Endothelial cell of umbilical vein (primary cell): ENCODE measurements around the gene SLC20A1. TPM values are rescaled to one million over a fixed set of nuclear protein-coding genes. Genes with fewer than 3 reads are reported as not detected.

Source experiments
- BruUV-seq: library from RNA; stranded (reverse); fragments of 400-500 nt; replicated peaks from 2 replicates; lab custom pipeline; 2021; lab: Mats Ljungman, UMichigan
- CTCF ChIA-PET: fragments of 300-600, 350-600 bp; sonication (Branson Sonifier 250); formaldehyde crosslinking; loops from one replicate; lab custom pipeline; 2021; ENCODE audit warnings: antibody characterized with exemption, inconsistent platforms; lab: Charles Lee
- POLR2A ChIA-PET: fragments of 300-600, 350-600 bp; sonication (Branson Sonifier 250); formaldehyde crosslinking; loops from one replicate; lab custom pipeline; 2021; ENCODE audit warnings: antibody characterized with exemption, inconsistent platforms; lab: Charles Lee
- DNase-seq: peaks from one replicate; pipeline ENCODE4 v3.0.0-alpha.2; 2011; ENCODE audit warnings: low read depth, low spot score
- FAIRE-seq: peaks from 2 replicates; lab custom pipeline; 2011; peaks lifted over from hg19 to GRCh38; lab: Jason Lieb, UNC
- H2AFZ ChIP-seq: 2 replicates; pipeline ENCODE4 v1.6.0; 2012; ENCODE audit warnings: low read depth, low read length, control low read depth, inconsistent platforms
- H3K27ac ChIP-seq: 2 replicates; pipeline ENCODE4 v1.5.1; 2011; ENCODE audit warnings: low read depth, mild to moderate bottlenecking, control low read depth, low read length, moderate library complexity; ENCODE audit not compliant: insufficient read depth
- H3K27me3 ChIP-seq, 2 experiments: 2 replicates each; pipeline versions ENCODE4 v1.6.0 to v1.6.1; 2011; ENCODE audit warnings: low read length in 2 of 2, mixed read lengths in 1 of 2; ENCODE audit not compliant: control insufficient read depth in 2 of 2, insufficient read depth in 2 of 2
- H3K36me3 ChIP-seq, 2 experiments: 2 replicates in 1 of 2; 3 replicates in 1 of 2; pipeline ENCODE4 v1.5.1; 2011; ENCODE audit warnings: low read length in 2 of 2, mild to moderate bottlenecking in 1 of 2, moderate library complexity in 1 of 2; ENCODE audit not compliant: control insufficient read depth in 2 of 2, insufficient read depth in 2 of 2; ENCODE audit errors: extremely low read depth in 1 of 2
- H3K4me1 ChIP-seq: 3 replicates; pipeline ENCODE4 v1.5.1; 2011; ENCODE audit warnings: mild to moderate bottlenecking, low read length; ENCODE audit not compliant: control insufficient read depth, insufficient read depth; ENCODE audit errors: extremely low read depth
- H3K4me2 ChIP-seq: 2 replicates; pipeline ENCODE4 v1.6.1; 2011; ENCODE audit warnings: low read length, control low read depth, mixed read lengths; ENCODE audit not compliant: insufficient read depth
- H3K4me3 ChIP-seq, 3 experiments: fragments of 200-600 bp in 1 of 3; sonication (generic), shearing (Covaris generic) in 1 of 3; replicated peaks in 1 of 3; 2 replicates each; pipeline ENCODE4 v1.5.1; 2011 to 2016; ENCODE audit warnings: control low read depth in 3 of 3, low read length in 3 of 3, mild to moderate bottlenecking in 2 of 3, inconsistent platforms in 1 of 3, low read depth in 1 of 3, moderate library complexity in 1 of 3; ENCODE audit not compliant: insufficient read depth in 1 of 3
- H3K79me2 ChIP-seq: 2 replicates; pipeline ENCODE4 v1.6.0; 2012; ENCODE audit warnings: low read length, inconsistent platforms; ENCODE audit not compliant: control insufficient read depth, insufficient read depth
- H3K9ac ChIP-seq: replicated peaks from 2 replicates; pipeline ENCODE3; 2011; ENCODE audit warnings: low read length, control low read depth; ENCODE audit not compliant: insufficient read depth; ENCODE audit errors: extremely low read depth
- H3K9me1 ChIP-seq: replicated peaks from 3 replicates; pipeline ENCODE4 v1.6.0; 2011; ENCODE audit warnings: mild to moderate bottlenecking, low read length; ENCODE audit not compliant: control insufficient read depth, insufficient read depth; ENCODE audit errors: extremely low read depth
- H3K9me3 ChIP-seq: replicated peaks from 2 replicates; pipeline ENCODE4 v1.5.1; 2012; ENCODE audit warnings: low read length, inconsistent platforms; ENCODE audit not compliant: control insufficient read depth, insufficient read depth
- H4K20me1 ChIP-seq: replicated peaks from 2 replicates; pipeline ENCODE3; 2011; ENCODE audit warnings: mild to moderate bottlenecking, low read length; ENCODE audit not compliant: control insufficient read depth, insufficient read depth; ENCODE audit errors: extremely low read depth
- EZH2 ChIP-seq: IDR thresholded peaks from 2 replicates; pipeline ENCODE4 v1.6.1; 2012; ENCODE audit warnings: borderline replicate concordance, low read depth, mild to moderate bottlenecking, moderate library complexity, low read length, inconsistent platforms; ENCODE audit not compliant: severe bottlenecking
- FOS ChIP-seq: IDR thresholded peaks from 2 replicates; pipeline ENCODE4 v1.6.1; 2011; ENCODE audit warnings: mild to moderate bottlenecking, low read length, moderate library complexity, borderline replicate concordance; ENCODE audit not compliant: insufficient read depth
- GATA2 ChIP-seq: IDR thresholded peaks from 2 replicates; pipeline ENCODE4 v1.7.0; 2011; ENCODE audit warnings: low read depth, mild to moderate bottlenecking, moderate library complexity, mixed read lengths, low read length; ENCODE audit not compliant: insufficient read length, insufficient read depth
- JUN ChIP-seq: IDR thresholded peaks from 2 replicates; pipeline ENCODE4 v1.6.1; 2011; ENCODE audit warnings: borderline replicate concordance, low read depth; ENCODE audit not compliant: insufficient read length, insufficient read depth
- MYC ChIP-seq: IDR thresholded peaks from one replicate; pipeline ENCODE4 v1.6.1; 2011; ENCODE audit warnings: mild to moderate bottlenecking, low read depth, low read length
- POLR2A ChIP-seq: IDR thresholded peaks from 2 replicates; pipeline ENCODE4 v1.6.1; 2012; ENCODE audit warnings: low read depth, mild to moderate bottlenecking, control low read depth, low read length
- POLR2AphosphoS5 ChIP-seq: IDR thresholded peaks from 2 replicates; pipeline ENCODE4 v1.6.1; 2012; ENCODE audit warnings: low read depth, mild to moderate bottlenecking, control low read depth, low read length, moderate library complexity; ENCODE audit not compliant: insufficient read depth
- dilution Hi-C: fragments of 300-500 bp; cut with MboI; formaldehyde crosslinking; loops from one replicate; pipeline ENCODE4 v1.15.0; 2019; ENCODE audit warnings: low sequenced_read_pairs; ENCODE audit not compliant: extremely low pct_ligation_motif_present
- intact Hi-C: fragments of 100-400 bp; cut with micrococcal nuclease; formaldehyde crosslinking; loops from one replicate; pipeline ENCODE4 v1.10.0; 2022
- polyA plus RNA-seq, 4 experiments: library from polyadenylated mRNA; depleted of rRNA in 3 of 4; stranded (reverse) in 3 of 4; unstranded in 1 of 4; fragments of >200 nt; gene quantifications; 2 replicates each; pipeline versions ENCODE4 v1.2.1 to v1.2.3, GENCODE V29; 2011 to 2012; ENCODE audit warnings: missing spikeins in 1 of 4
- total RNA-seq: library from RNA; stranded (reverse); gene quantifications from 2 replicates; pipeline ENCODE4 v1.2.3, GENCODE V29; 2021
- TF ChIP-seq, protein P1 (sequence below): IDR thresholded peaks from 2 replicates; pipeline ENCODE4 v1.6.1; 2011; ENCODE audit not compliant: insufficient read depth, insufficient read length
- TF ChIP-seq, protein P2 (sequence below), 2 donors: IDR thresholded peaks; 1 replicate in 1 of 2; 2 replicates in 1 of 2; pipeline ENCODE4 v1.5.1; 2011; ENCODE audit warnings: low read length in 2 of 2, mild to moderate bottlenecking in 2 of 2, moderate library complexity in 2 of 2, control low read depth in 1 of 2, inconsistent platforms in 1 of 2, low read depth in 1 of 2; ENCODE audit not compliant: insufficient read depth in 1 of 2; ENCODE audit errors: extremely low read depth in 1 of 2

The SLC20A1 gene
- total and polyA plus RNA-seq, 2 donors (not counting 3 experiments of a cell fraction or from before 2014, with no cell fraction given): 52.7 to 149 TPM

DNA sequence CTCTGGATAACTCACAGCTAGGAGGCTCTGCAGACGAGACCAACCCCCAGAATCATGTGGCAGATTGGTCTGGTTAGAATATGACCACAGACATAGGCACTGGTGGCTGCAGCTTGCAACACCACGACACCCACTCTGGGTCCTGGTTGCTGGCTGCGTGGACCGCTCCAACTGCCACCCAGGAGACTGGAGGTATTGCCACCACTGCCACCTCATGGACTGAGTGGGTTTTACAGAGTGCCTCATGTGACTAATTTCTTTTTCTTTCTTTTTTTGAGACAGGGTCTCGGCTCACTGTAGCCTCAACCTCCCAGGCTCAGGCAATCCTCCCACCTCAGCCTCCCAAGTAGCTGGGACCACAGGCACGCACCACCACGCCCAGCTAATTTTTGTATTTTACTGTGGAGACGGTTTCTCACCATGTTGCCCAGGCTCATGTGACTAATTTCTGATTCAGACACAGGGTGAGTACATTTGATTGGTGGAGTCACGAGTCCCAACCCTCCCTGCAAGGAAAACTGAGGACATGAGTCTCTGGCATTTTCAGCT, 45.2 kb downstream of the SLC20A1 start:
- intact Hi-C loops (loop anchor here (1.0 to 5.0 kb wide), 6 partner anchors 16 to 121 kb away; partner anchors contain the start of gene SLC20A1), dilution Hi-C loops (no loop called here)
- no TSS peak for BruUV-seq
- DNase-seq (peak; percentile 74), FAIRE-seq (peak; percentile 92)
- no peaks in the 10 kb centered on the region for H3K79me2 ChIP-seq
- no peaks in the 10 kb centered on the region for H3K9me1 ChIP-seq
- no peaks in the 10 kb centered on the region for H4K20me1 ChIP-seq
- H3K27me3 ChIP-seq: no peaks in the 10 kb centered on the region
- no peak overlapping the region for H3K4me3 ChIP-seq
- CTCF ChIA-PET: interaction anchor here (0.6 to 5.3 kb wide), 23 partner anchors 8 to 268 kb away, joined by 3 to 73 read pairs (median 5); partner anchors contain the start of gene SLC20A1
- peak overlapping the region; percentile 35 for H3K4me2 ChIP-seq
- H3K4me1 ChIP-seq: peaks cover 41% of the 10 kb centered on the region
- no peaks in the 10 kb centered on the region for H3K9me3 ChIP-seq
- no peak for TF ChIP-seq MYC
- peak; percentile 30 for TF ChIP-seq FOS
- no peak for TF ChIP-seq POLR2AphosphoS5
- no peak for TF ChIP-seq EZH2
- TF ChIP-seq, protein P1, sequence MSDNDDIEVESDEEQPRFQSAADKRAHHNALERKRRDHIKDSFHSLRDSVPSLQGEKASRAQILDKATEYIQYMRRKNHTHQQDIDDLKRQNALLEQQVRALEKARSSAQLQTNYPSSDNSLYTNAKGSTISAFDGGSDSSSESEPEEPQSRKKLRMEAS: no peak
- TF ChIP-seq, protein P2, sequence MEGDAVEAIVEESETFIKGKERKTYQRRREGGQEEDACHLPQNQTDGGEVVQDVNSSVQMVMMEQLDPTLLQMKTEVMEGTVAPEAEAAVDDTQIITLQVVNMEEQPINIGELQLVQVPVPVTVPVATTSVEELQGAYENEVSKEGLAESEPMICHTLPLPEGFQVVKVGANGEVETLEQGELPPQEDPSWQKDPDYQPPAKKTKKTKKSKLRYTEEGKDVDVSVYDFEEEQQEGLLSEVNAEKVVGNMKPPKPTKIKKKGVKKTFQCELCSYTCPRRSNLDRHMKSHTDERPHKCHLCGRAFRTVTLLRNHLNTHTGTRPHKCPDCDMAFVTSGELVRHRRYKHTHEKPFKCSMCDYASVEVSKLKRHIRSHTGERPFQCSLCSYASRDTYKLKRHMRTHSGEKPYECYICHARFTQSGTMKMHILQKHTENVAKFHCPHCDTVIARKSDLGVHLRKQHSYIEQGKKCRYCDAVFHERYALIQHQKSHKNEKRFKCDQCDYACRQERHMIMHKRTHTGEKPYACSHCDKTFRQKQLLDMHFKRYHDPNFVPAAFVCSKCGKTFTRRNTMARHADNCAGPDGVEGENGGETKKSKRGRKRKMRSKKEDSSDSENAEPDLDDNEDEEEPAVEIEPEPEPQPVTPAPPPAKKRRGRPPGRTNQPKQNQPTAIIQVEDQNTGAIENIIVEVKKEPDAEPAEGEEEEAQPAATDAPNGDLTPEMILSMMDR (IDR thresholded peaks at IDR 0.05; ENCODE audit: extremely low read depth in 1 of 2, insufficient read depth in 1 of 2, low read depth in 1 of 2, low read length in 2 of 2): peak; percentile 61 to 69
- TF ChIP-seq POLR2A: no peak
- no peak for TF ChIP-seq GATA2
- TF ChIP-seq JUN: no peak
- POLR2A ChIA-PET: interaction anchor here (0.7 kb wide), 1 partner anchor 71 kb away, joined by 6 read pairs; no protein-coding TSS in a partner anchor
- H3K36me3 ChIP-seq: no peaks in the 10 kb centered on the region
- H3K27ac ChIP-seq: peak overlapping the region; percentile 66
- H2AFZ ChIP-seq: peak overlapping the region; percentile 76
- H3K9ac ChIP-seq: peak overlapping the region; percentile 40
